WTC11 (cell line): ENCODE data around the gene CYP2A7. TPM values are rescaled to one million over a fixed set of nuclear protein-coding genes. Genes with fewer than 3 reads are reported as not detected.
"Not testable (repeated sequence)": the region's sequence is repeated elsewhere in the genome, so short reads cannot be mapped to it uniquely, and the experiment has no call there.

ENCODE experiments used
- ATAC-seq: fragments of 200-7000 bp; cut with Tn5 transposase; 2 replicates; pipeline ENCODE4 v1.10.0; 2021; ENCODE audit warnings: mild to moderate bottlenecking, moderate library complexity
- CTCF ChIA-PET: fragments of 300-600 bp; sonication (Branson Sonifier 250); formaldehyde crosslinking; loops from one replicate; lab custom pipeline; 2021; ENCODE audit warnings: antibody characterized with exemption; lab: Charles Lee
- POLR2A ChIA-PET: fragments of 350-600 bp; sonication (Branson Sonifier 250); formaldehyde crosslinking; loops from one replicate; lab custom pipeline; 2021; ENCODE audit warnings: antibody characterized with exemption; lab: Charles Lee
- DNase-seq: peaks from one replicate; pipeline ENCODE4 v3.0.0; 2021; ENCODE audit warnings: low spot score
- H3K27ac Mint-ChIP-seq: 2 replicates; pipeline ENCODE4 v1.8.0; 2021; ENCODE audit warnings: mixed read lengths
- H3K27me3 Mint-ChIP-seq: 2 replicates; pipeline ENCODE4 v1.8.0; 2021; ENCODE audit warnings: low read depth, mild to moderate bottlenecking, moderate library complexity, mixed read lengths
- H3K36me3 Mint-ChIP-seq: 2 replicates; pipeline ENCODE4 v1.8.0; 2021; ENCODE audit warnings: mixed read lengths
- H3K4me1 Mint-ChIP-seq: 2 replicates; pipeline ENCODE4 v1.8.0; 2022; ENCODE audit warnings: mixed read lengths
- H3K4me3 Mint-ChIP-seq: 2 replicates; pipeline ENCODE4 v1.8.0; 2021; ENCODE audit warnings: mild to moderate bottlenecking, moderate library complexity, mixed read lengths
- H3K9me3 Mint-ChIP-seq: 2 replicates; pipeline ENCODE4 v1.8.0; 2021; ENCODE audit warnings: mixed read lengths
- E2F1 ChIP-seq: sonication (generic); formaldehyde crosslinking; IDR thresholded peaks from 2 replicates; pipeline ENCODE4 v1.8.0; 2022; ENCODE audit warnings: mild to moderate bottlenecking, missing genetic modification reagents
- E2F4 ChIP-seq: sonication (generic); formaldehyde crosslinking; IDR thresholded peaks from 2 replicates; pipeline ENCODE4 v1.8.1; 2022; ENCODE audit warnings: low read depth, mild to moderate bottlenecking, moderate library complexity, missing genetic modification reagents, borderline replicate concordance
- ELF4 ChIP-seq: sonication (generic); formaldehyde crosslinking; IDR thresholded peaks from 2 replicates; pipeline ENCODE4 v1.8.1; 2022; ENCODE audit warnings: low read depth, mild to moderate bottlenecking, moderate library complexity, missing genetic modification reagents
- EMX1 ChIP-seq: fragments of 250-450 bp; sonication (Bioruptor Pico); IDR thresholded peaks from 2 replicates; pipeline ENCODE4 v1.8.0; 2021; ENCODE audit warnings: mild to moderate bottlenecking
- ETV6 ChIP-seq: sonication (generic); formaldehyde crosslinking; IDR thresholded peaks from 2 replicates; pipeline ENCODE4 v1.8.1; 2022; ENCODE audit warnings: mild to moderate bottlenecking, missing genetic modification reagents
- FOXJ3 ChIP-seq: sonication (generic); formaldehyde crosslinking; IDR thresholded peaks from 2 replicates; pipeline ENCODE4 v1.9.0; 2021; ENCODE audit warnings: missing genetic modification reagents, mild to moderate bottlenecking, borderline replicate concordance
- MYBL2 ChIP-seq: sonication (generic); formaldehyde crosslinking; IDR thresholded peaks from 2 replicates; pipeline ENCODE4 v1.8.1; 2023; ENCODE audit warnings: mild to moderate bottlenecking, moderate library complexity, missing genetic modification reagents
- NR2C2 ChIP-seq: sonication (generic); formaldehyde crosslinking; IDR thresholded peaks from 2 replicates; pipeline ENCODE4 v1.8.0; 2022; ENCODE audit warnings: mild to moderate bottlenecking, missing genetic modification reagents
- STAT6 ChIP-seq: sonication (generic); formaldehyde crosslinking; conservative IDR thresholded peaks from 2 replicates; pipeline ENCODE4 v1.8.1; 2023; ENCODE audit warnings: mild to moderate bottlenecking, low read depth, missing genetic modification reagents, moderate library complexity
- TCF7 ChIP-seq: sonication (generic); formaldehyde crosslinking; IDR thresholded peaks from 2 replicates; pipeline ENCODE4 v1.8.0; 2022; ENCODE audit warnings: mild to moderate bottlenecking, low read depth, missing genetic modification reagents, moderate library complexity
- TEAD1 ChIP-seq: sonication (generic); formaldehyde crosslinking; IDR thresholded peaks from 2 replicates; pipeline ENCODE4 v1.8.0; 2022; ENCODE audit warnings: mild to moderate bottlenecking, missing genetic modification reagents
- TP53 ChIP-seq: sonication (generic); formaldehyde crosslinking; IDR thresholded peaks from 2 replicates; pipeline ENCODE4 v1.8.1; 2023; ENCODE audit warnings: mild to moderate bottlenecking, missing genetic modification reagents
- USF1 ChIP-seq: sonication (generic); formaldehyde crosslinking; IDR thresholded peaks from 2 replicates; pipeline ENCODE4 v1.8.0; 2022; ENCODE audit warnings: mild to moderate bottlenecking, missing genetic modification reagents
- ZNF121 ChIP-seq: sonication (generic); formaldehyde crosslinking; IDR thresholded peaks from 2 replicates; pipeline ENCODE4 v1.8.0; 2023; ENCODE audit warnings: missing genetic modification reagents
- ZNF219 ChIP-seq: sonication (generic); formaldehyde crosslinking; IDR thresholded peaks from 2 replicates; pipeline ENCODE4 v1.8.0; 2023; ENCODE audit warnings: missing genetic modification reagents, mild to moderate bottlenecking, borderline replicate concordance
- ZNF232 ChIP-seq: sonication (generic); formaldehyde crosslinking; IDR thresholded peaks from 2 replicates; pipeline ENCODE4 v1.8.0; 2022; ENCODE audit warnings: mild to moderate bottlenecking, missing genetic modification reagents
- ZNF423 ChIP-seq: fragments of 250-450 bp; sonication (Bioruptor Pico); IDR thresholded peaks from 2 replicates; pipeline ENCODE4 v2.1.2; 2022; ENCODE audit warnings: mild to moderate bottlenecking, moderate library complexity
- ZNF512 ChIP-seq: sonication (generic); formaldehyde crosslinking; IDR thresholded peaks from 2 replicates; pipeline ENCODE4 v1.8.1; 2022; ENCODE audit warnings: missing genetic modification reagents, borderline replicate concordance
- total RNA-seq: library from RNA; stranded (reverse); gene quantifications from 3 replicates; pipeline ENCODE4 v1.2.3, GENCODE V29; 2021

CYP2A7 gene
- total RNA-seq, 1 experiment from 2014 or later = not detected

- H3K4me3 Mint-ChIP-seq = no peak overlapping the region
- H3K27me3 Mint-ChIP-seq = peaks cover 29% of the 10 kb centered on the region
- no peaks in the 10 kb centered on the region for H3K4me1 Mint-ChIP-seq
- peaks cover 58% of the 10 kb centered on the region for H3K9me3 Mint-ChIP-seq
- no peak for TF ChIP-seq ZNF232
- TF ChIP-seq STAT6 (CRISPR knock-in tag) = no peak
- no peak for TF ChIP-seq TP53 (CRISPR knock-in tag)
- no peak for TF ChIP-seq E2F1
- TF ChIP-seq TEAD1 (CRISPR knock-in tag) = no peak
- TF ChIP-seq ZNF121 = no peak
- TF ChIP-seq NR2C2 (CRISPR knock-in tag) = no peak
- no peak for TF ChIP-seq ZNF423 (CRISPR knock-in tag)
- TF ChIP-seq ELF4 (CRISPR knock-in tag) = no peak
- TF ChIP-seq MYBL2 (CRISPR knock-in tag) = no peak
- TF ChIP-seq FOXJ3 (CRISPR knock-in tag) = no peak
- TF ChIP-seq E2F4 = no peak
- no peak for TF ChIP-seq ZNF219 (CRISPR knock-in tag)
- ChIA-PET POLR2A (no interaction called here), CTCF (no interaction called here)
- H3K27ac Mint-ChIP-seq = no peak overlapping the region
- peaks cover 21% of the 10 kb centered on the region for H3K36me3 Mint-ChIP-seq
- ATAC-seq = no peak
- no peak for DNase-seq
Measured at GRCh38 chr19:40920300-40921004, 38.4 kb upstream of the CYP2A7 start.

- POLR2A ChIA-PET, CTCF ChIA-PET: not testable (repeated sequence)
Measured at GRCh38 chr19:40919530-40920299, 37.7 kb upstream of the CYP2A7 start.

GRCh38 chr19:40918303-40918702 is 36.3 kb upstream of the CYP2A7 start:
- POLR2A ChIA-PET, DNase-seq, CTCF ChIA-PET, ATAC-seq, H3K4me3 Mint-ChIP-seq, H3K27ac Mint-ChIP-seq, H3K4me1 Mint-ChIP-seq: not testable (repeated sequence)
- peaks cover 79% of the 10 kb centered on the region for H3K9me3 Mint-ChIP-seq
- peaks cover 22% of the 10 kb centered on the region for H3K36me3 Mint-ChIP-seq
- H3K27me3 Mint-ChIP-seq = peaks cover 51% of the 10 kb centered on the region

More at GRCh38 chr19:40919530-40920299, 37.7 kb upstream of the CYP2A7 start:
- H3K27me3 Mint-ChIP-seq = peaks cover 37% of the 10 kb centered on the region
- H3K9me3 Mint-ChIP-seq = peaks cover 65% of the 10 kb centered on the region
- not testable (repeated sequence) for H3K4me1 Mint-ChIP-seq, ATAC-seq, H3K4me3 Mint-ChIP-seq, H3K27ac Mint-ChIP-seq, DNase-seq
- H3K36me3 Mint-ChIP-seq = peaks cover 21% of the 10 kb centered on the region

- Mint-ChIP-seq H3K4me1 (peaks cover 10% of the 10 kb centered on the region), H3K9me3 (peaks cover 32% of the 10 kb centered on the region), H3K36me3 (peaks cover 19% of the 10 kb centered on the region), H3K27me3 (peaks cover 52% of the 10 kb centered on the region), H3K27ac (no peak overlapping the region), H3K4me3 (peak overlapping the region; percentile 49)
- peak; percentile 62; the same call in 1 of the 2 replicates for ATAC-seq
- DNase-seq = no peak
- no peak for TF ChIP-seq ZNF512 (CRISPR knock-in tag)
- TF ChIP-seq ETV6 (CRISPR knock-in tag) = no peak
- TF ChIP-seq EMX1 (CRISPR knock-in tag) = no peak
- no peak for TF ChIP-seq USF1 (CRISPR knock-in tag)
- TF ChIP-seq TCF7 (CRISPR knock-in tag) = no peak
- ChIA-PET POLR2A (no interaction called here), CTCF (interaction anchor here (1.3 to 1.7 kb wide), 2 partner anchors 24 to 90 kb away, joined by 4 to 6 read pairs; no protein-coding TSS in a partner anchor)
Measured at GRCh38 chr19:40908976-40909375, 26.9 kb upstream of the CYP2A7 start.
